NOMO-1 treated with DMSO at 0.1 percent for 48 hours (cell line): ENCODE measurements around the gene CYB5B.
"Not testable (repeated sequence)": the region's sequence is repeated elsewhere in the genome, so short reads cannot be mapped to it uniquely, and the experiment has no call there.

Source experiments
- DNase-seq: peaks from one replicate; lab custom pipeline; 2025; ENCODE audit not compliant: unreplicated experiment; lab: John Stamatoyannopoulos, UW

Gene CYB5B

GRCh38 chr16:69407702-69408323 is 16.6 kb upstream of the CYB5B start:
- DNase-seq: no peak

- no peak for DNase-seq
Observed at GRCh38 chr16:69408475-69408874, 15.9 kb upstream of the CYB5B start.

- DNase-seq: no peak
Observed at GRCh38 chr16:69410219-69410990, 14.0 kb upstream of the CYB5B start.

GRCh38 chr16:69411064-69411985 is 13.1 kb upstream of the CYB5B start:
- no peak for DNase-seq

GRCh38 chr16:69412287-69412686 is 12.1 kb upstream of the CYB5B start:
- DNase-seq: no peak

- DNase-seq: no peak
Observed at GRCh38 chr16:69413045-69413664, 11.3 kb upstream of the CYB5B start.

DNA sequence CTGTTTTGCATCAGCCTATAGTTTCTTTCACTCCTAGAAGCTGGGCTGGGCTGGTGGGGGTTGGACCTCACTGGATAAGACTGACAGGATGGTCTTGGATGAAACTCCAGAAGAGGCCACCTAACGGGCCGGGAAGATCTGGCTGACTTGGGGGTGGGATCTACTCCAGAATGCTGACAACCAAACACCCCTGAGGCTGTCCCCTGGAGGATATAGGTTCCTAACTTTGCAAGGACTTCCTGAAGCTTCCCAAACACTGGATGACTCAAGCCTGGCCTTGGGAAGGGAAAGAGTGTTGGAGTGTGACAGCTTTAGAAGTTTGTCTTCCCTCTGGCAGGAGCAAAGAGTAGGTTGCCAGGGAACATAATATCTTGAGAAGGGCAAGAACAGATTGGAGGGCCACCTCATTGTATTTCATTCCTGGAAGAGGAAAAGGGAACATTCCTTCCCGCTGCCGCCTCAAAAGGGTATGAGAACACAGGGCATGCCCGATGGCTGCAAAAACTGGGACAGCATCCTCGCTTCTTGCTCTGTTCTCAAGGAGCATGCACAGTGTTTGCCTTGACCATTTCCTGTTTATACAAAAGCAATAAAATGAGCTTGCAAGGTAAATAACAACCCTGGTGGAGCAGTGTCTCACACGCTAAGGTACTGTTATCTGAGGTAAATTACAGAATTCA is 6.8 kb upstream of the CYB5B start:
- no peak for DNase-seq

DNA sequence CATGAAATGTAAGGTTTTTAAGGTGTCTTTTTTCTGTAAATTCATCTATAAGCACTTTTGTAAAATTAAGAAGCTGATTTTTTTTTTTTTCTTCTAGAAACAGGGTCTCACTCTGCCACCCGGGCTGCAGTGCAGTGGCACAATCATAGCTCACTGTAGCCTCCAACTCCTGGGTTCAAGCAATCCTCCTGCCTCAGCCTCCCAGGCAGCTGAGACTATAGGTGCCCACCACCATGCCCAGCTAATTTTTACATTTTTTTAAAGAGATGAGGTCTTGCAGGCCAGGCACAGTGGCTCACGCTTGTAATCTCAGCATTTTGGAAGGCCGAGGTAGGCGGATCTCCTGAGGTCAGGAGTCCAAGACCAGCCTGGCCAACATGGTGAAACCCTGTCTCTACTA is 4.5 kb upstream of the CYB5B start:
- DNase-seq: no peak

- DNase-seq: no peak
Observed at GRCh38 chr16:69423189-69423588, 1.2 kb upstream of the CYB5B start.

DNA sequence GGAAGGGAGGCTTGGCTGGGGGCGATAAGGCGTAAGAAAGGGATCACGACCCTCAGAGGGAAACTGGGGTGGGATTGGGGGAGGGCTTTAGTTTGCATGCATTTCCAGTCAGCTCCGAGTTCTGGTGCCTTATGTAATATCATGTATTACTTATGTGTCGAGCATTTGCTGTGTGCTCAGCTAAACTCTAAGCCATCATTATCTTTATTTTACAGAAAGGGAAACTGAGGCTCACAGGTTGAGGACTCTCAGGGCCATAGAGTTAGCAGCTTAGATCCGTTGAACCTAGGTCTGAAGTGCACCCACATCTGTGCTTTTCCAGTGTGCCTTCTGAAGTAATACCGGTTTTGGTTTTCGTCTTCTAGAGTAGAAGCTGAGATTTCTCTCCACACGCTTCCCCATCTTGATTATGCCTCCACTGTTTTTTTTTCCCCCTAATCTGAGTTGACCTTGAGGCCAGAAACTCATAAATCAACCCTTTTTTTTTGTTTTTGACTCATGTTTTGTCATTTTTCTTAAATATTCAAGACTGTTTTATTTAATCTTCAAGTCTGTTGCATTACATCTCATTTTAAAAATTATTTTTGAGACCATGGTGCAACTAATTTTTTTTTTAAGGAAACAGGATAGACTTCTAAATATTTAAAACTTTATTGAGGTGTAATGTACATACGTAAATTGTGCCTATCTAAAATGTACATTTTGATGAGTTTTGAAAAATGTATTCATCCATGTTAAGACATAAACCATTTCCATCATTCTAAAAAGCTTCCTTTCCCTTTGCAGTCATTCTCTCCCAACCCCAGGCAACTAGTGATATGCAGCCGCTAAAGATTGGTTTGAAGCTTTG is 741 bp downstream of the CYB5B start:
- DNase-seq: no peak

DNA sequence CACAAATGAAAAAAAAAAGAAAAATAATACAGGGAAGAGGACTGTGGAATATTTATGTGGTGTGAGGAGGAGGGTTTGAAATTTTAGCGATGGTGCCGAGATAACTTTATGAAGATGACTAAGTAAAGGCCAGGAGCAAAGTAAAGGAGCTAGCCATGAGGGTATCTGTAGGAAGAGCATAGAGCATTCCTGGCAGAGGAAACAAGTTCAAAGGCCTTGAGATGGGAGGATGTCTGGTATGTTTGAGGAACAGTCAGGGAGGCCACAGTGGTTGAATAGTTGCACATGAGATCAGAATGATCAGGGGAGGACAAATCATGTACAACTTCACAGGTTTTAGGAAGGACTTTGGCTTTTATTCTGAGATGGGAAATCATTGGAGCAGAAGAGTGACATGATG is 4.2 kb downstream of the CYB5B start:
- no peak for DNase-seq

DNA sequence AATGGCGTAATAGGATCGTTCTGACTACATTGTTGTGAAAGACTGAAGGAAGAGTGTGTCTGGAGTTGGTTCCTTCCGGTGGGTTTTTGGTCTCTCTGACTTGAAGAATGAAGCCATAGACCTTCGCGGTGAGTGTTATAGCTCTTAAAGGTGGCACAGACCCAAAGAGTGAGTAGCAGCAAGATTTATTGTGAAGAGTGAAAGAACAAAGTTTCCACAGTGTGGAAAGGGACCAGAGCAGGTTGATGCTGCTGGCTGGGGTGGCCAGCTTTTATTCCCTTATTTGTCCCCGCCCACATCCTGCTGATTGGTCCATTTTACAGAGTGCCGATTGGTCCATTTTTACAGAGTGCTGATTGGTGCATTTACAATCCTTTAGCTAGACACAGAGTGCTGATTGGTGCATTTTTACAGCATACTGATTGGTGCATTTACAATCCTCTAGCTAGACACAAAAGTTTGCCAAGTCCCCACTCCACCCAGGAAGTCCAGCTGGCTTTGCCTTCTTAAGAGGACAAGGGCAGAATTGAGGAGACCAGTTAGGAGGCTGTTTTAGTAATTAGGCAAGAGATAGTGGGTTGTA is 4.7 kb downstream of the CYB5B start:
- not testable (repeated sequence) for DNase-seq

- no peak for DNase-seq
Observed at GRCh38 chr16:69431948-69432468, 7.6 kb downstream of the CYB5B start.

GRCh38 chr16:69434066-69434465 is 9.6 kb downstream of the CYB5B start:
- no peak for DNase-seq

DNA sequence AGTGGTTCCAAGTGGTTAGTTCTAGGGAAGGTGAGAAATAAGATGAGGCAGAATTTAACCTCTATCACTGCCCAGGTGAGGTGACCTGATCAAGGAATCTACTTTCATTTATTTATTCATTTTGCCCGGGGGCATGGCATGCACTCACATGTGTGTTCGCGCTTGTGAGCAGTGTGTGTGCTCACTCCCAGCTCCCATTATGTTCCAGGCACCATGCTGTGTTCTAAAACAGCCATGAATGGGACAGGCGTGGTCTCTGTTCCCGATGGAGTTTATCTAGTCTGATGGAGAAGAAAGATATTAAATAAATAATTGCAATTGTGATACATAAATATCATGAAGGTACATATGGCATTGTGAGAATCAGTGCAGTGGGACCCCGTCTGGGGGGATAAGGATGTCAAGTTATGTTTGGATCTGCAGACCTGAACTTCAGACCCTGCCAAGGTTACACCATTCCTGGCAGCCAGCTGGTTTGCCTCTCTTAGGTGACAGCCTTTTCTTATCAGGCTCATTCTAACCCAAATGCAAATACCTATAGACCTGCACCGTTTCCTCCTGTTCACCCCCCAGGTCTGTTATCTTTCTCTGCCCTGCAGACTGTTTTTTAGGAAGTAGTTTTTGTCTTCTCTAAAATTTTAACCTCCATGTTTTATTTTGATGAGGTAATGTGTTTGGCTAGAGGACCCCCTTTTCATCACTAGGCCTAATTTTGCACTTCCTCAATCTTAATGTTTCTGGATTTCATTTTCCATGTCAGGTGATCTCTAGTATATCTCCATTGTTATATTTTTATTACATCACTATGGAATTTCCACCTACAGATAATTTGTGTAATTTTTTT is 11.8 kb downstream of the CYB5B start:
- peak; percentile 65 for DNase-seq

GRCh38 chr16:69436896-69437295 is 12.5 kb downstream of the CYB5B start:
- no peak for DNase-seq

- no peak for DNase-seq
Observed at GRCh38 chr16:69438465-69438864, 14.0 kb downstream of the CYB5B start.

DNA sequence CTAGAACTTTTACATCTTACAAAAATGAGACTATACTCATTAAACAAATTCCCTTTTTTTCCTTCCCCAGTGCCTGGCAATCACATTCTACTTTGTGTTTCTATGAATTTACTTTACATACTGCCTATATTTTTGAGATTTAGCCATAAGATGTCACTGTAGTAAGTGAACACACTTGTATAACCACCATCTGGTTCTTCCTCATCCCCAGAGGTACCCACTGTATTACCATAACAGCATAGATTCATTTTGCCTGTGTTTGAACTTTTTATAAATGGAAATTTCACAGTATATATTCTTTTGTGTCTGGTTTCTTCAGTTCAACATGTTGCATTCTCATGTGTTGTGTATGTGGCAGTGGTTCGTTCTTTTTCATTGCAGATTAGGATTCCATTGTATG is 15.8 kb downstream of the CYB5B start:
- DNase-seq: no peak
